ENCODE data around the gene CNTNAP2.

CNTNAP2 gene

DNA sequence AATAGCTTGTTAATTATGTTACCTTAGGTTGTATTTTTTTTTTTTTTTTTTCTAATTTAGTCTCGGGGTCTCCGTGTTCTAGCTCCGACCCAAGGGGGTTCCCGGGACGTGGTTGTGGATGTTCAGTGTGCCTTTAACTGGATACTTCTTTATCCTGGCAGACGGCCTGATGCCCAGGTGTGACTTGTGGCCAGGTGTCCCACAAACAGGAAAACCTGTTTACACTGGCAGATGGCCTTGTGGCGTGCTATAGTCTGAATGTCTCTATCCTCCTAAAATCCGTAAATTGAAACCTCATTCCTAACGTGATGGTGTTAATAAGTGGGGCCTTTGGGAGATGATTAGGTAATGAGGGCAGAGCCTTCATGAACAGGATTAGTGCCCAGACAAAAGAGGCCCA is 1927.6 kb downstream of the CNTNAP2 start:
- in situ Hi-C loops (cut with HindIII; ENCODE audit: low sequenced_read_pairs) = no loop called here

DNA sequence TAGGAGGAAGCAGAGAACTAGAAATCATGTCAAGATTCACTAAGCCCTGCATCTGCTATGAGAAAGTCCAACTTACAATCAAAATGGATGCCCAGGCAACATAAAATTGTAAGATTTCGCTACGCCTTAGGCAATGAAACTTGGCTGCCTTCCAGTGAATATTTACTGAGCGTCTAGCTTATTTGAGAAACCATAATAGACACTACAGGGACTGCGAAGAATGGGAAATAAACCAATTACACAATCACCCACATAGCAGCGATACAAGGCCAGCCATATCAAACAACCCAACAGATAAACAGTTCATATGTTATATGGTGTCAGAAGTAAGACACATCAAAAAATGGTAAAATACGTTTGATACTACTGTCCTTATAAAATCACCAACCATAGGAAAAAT is 1928.9 kb downstream of the CNTNAP2 start:
- DNase-seq (ENCODE audit: low read depth, low spot score) = no peak
- TF ChIP-seq, protein P1, sequence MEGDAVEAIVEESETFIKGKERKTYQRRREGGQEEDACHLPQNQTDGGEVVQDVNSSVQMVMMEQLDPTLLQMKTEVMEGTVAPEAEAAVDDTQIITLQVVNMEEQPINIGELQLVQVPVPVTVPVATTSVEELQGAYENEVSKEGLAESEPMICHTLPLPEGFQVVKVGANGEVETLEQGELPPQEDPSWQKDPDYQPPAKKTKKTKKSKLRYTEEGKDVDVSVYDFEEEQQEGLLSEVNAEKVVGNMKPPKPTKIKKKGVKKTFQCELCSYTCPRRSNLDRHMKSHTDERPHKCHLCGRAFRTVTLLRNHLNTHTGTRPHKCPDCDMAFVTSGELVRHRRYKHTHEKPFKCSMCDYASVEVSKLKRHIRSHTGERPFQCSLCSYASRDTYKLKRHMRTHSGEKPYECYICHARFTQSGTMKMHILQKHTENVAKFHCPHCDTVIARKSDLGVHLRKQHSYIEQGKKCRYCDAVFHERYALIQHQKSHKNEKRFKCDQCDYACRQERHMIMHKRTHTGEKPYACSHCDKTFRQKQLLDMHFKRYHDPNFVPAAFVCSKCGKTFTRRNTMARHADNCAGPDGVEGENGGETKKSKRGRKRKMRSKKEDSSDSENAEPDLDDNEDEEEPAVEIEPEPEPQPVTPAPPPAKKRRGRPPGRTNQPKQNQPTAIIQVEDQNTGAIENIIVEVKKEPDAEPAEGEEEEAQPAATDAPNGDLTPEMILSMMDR (IDR thresholded peaks at IDR 0.05; ENCODE audit: low read depth, low read length) = no peak
- H3K4me3 ChIP-seq (ENCODE audit: low read depth, low read length) = no peak overlapping the region
- in situ Hi-C loops (cut with HindIII; ENCODE audit: low sequenced_read_pairs) = no loop called here

More for the DNA sequence above, 1927.6 kb downstream of the CNTNAP2 start:
- TF ChIP-seq, protein P1 (IDR thresholded peaks at IDR 0.05; ENCODE audit: low read depth, low read length) = no peak
- H3K4me3 ChIP-seq (ENCODE audit: low read depth, low read length) = no peak overlapping the region
- no peak for DNase-seq (ENCODE audit: low read depth, low spot score)

DNA sequence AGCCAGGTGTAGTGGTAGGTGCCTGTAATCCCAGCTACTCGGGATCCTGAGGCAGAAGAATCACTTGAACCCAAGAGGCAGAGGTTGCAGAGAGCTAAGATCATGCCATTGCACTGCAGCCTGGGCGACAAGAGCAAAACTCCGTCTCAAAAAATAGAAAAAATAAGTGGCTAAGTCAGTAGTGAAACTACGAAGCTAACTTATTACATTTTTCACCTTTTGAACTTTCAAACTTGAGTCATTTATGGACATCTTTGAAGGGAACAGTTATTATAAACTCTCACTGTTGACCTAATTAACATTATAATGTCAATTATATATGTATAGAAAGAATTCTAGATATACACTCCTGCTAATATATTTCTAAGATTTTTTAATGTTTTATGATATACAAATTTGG is 1932.5 kb downstream of the CNTNAP2 start:
- no peak overlapping the region for H3K4me3 ChIP-seq (ENCODE audit: low read depth, low read length)
- TF ChIP-seq, protein P1 (IDR thresholded peaks at IDR 0.05; ENCODE audit: low read depth, low read length) = no peak
- no peak for DNase-seq (ENCODE audit: low read depth, low spot score)
- in situ Hi-C loops (cut with HindIII; ENCODE audit: low sequenced_read_pairs) = no loop called here

DNA sequence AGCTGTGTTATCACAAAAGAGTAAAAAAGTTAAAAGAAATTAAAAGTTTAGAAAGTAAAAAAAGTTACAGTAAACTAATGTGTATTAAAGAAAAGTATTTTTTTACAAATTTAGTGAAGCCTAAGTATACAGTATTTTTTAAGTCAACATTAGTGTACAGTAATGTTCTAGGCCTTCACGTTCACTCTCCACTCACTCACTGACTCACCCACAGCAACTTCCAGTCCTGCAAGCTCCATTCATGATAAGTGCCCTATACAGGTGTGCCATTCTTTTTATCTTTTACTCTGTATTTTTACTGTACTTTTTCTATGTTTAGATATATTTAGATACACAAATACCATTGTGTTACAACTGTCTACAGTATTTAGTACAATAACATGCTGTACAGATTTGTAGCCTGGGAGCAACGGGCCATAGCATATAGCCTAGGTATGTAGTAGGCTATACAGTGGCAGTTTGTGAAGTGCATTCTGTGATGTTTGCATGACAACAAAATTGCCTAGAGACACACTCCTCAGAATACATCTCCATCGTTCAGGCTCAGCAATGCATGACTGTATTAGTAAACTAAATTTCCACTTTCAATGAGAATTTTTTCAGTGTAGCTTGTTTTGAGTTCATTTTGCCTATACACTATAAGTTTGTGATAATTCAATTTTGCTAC is 1934.0 kb downstream of the CNTNAP2 start:
- no peak overlapping the region for H3K4me3 ChIP-seq (ENCODE audit: low read depth, low read length)
- TF ChIP-seq, protein P1 (IDR thresholded peaks at IDR 0.05; ENCODE audit: low read depth, low read length) = no peak
- no peak for DNase-seq (ENCODE audit: low read depth, low spot score)
- in situ Hi-C loops (cut with HindIII; ENCODE audit: low sequenced_read_pairs) = no loop called here

DNA sequence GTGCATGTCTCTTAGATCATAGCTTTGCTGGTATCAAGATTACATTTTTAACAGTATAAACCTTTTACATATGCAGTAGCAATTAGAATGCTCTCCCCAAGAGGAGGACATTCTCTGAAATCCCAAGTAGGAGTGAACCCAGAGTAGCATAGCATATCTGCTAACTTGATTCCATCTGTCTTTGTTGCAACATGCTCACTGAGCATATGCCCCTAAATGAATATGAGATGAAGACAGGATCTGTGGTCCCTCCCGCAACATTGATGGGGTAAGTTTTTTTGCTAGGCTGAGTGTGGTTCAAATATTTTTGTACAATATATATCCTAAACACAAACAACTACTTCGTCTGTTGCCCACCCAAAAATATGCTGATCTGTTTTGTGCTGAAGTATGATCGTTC is 1939.8 kb downstream of the CNTNAP2 start:
- TF ChIP-seq, protein P1 (IDR thresholded peaks at IDR 0.05; ENCODE audit: low read depth, low read length) = no peak
- no peak for DNase-seq (ENCODE audit: low read depth, low spot score)
- H3K4me3 ChIP-seq (ENCODE audit: low read depth, low read length) = no peak overlapping the region
- in situ Hi-C loops (cut with HindIII; ENCODE audit: low sequenced_read_pairs) = no loop called here

DNA sequence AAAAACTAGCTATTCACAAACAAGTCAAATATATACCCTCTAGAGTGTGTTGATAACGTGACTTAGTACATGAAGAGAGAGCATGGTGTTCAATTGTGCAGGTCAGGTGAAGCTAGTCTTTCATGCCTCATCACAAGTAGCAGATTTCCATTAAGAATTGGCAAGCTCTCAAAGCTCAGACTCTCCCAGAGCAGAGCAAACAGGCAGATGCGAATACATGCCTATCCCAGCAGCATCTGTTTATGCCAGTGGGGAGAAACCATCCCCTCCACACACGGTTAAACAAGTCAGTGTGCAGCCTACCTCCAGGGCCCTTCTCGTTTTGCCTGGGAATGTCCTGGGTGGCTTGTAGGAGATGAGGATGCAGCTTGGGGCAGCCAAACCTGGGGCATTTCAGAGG is 1941.5 kb downstream of the CNTNAP2 start:
- TF ChIP-seq, protein P1 (IDR thresholded peaks at IDR 0.05; ENCODE audit: low read depth, low read length) = no peak

More for the DNA sequence above, 1941.5 kb downstream of the CNTNAP2 start:
- in situ Hi-C loops (cut with HindIII; ENCODE audit: low sequenced_read_pairs) = no loop called here
- no peak overlapping the region for H3K4me3 ChIP-seq (ENCODE audit: low read depth, low read length)
- DNase-seq (ENCODE audit: low read depth, low spot score) = no peak

Measured in astrocyte of the spinal cord (primary cell).